SW480 (cell line): Measurements from ENCODE around the gene NECTIN2.
"Not testable (repeated sequence)": the region's sequence is repeated elsewhere in the genome, so short reads cannot be mapped to it uniquely, and the experiment has no call there.

Source experiments
- DNase-seq: peaks from one replicate; pipeline ENCODE4 v3.0.0-alpha.2; 2016; ENCODE audit warnings: low spot score

The NECTIN2 gene

GRCh38 chr19:44851427-44851826 lies 5.3 kb downstream of the NECTIN2 start:
- no peak for DNase-seq

GRCh38 chr19:44855606-44856005 lies 9.5 kb downstream of the NECTIN2 start:
- no peak for DNase-seq

GRCh38 chr19:44856421-44857083 lies 10.5 kb downstream of the NECTIN2 start:
- no peak for DNase-seq

- no peak for DNase-seq
Observed at GRCh38 chr19:44857837-44858236, 11.7 kb downstream of the NECTIN2 start.

- not testable (repeated sequence) for DNase-seq
Observed at GRCh38 chr19:44861576-44861975, 15.5 kb downstream of the NECTIN2 start.

- DNase-seq = no peak
Observed at GRCh38 chr19:44863990-44864389, 17.9 kb downstream of the NECTIN2 start.

- DNase-seq = no peak
Observed at GRCh38 chr19:44865196-44865767, 19.2 kb downstream of the NECTIN2 start.

- DNase-seq = no peak
Observed at GRCh38 chr19:44866664-44867063, 20.6 kb downstream of the NECTIN2 start.

- DNase-seq = no peak
Observed at GRCh38 chr19:44867578-44867977, 21.5 kb downstream of the NECTIN2 start.

- DNase-seq = no peak
Observed at GRCh38 chr19:44869733-44870470, 23.8 kb downstream of the NECTIN2 start.

- DNase-seq = no peak
Observed at GRCh38 chr19:44871809-44872208, 25.7 kb downstream of the NECTIN2 start.

GRCh38 chr19:44872661-44873060 lies 26.6 kb downstream of the NECTIN2 start:
- no peak for DNase-seq

GRCh38 chr19:44874317-44874716 lies 28.2 kb downstream of the NECTIN2 start:
- no peak for DNase-seq

- DNase-seq = peak; percentile 89
Observed at GRCh38 chr19:44875666-44876451, 29.8 kb downstream of the NECTIN2 start.

- no peak for DNase-seq
Observed at GRCh38 chr19:44876930-44877535, 30.9 kb downstream of the NECTIN2 start.

- DNase-seq = no peak
Observed at GRCh38 chr19:44878120-44878865, 32.2 kb downstream of the NECTIN2 start.

GRCh38 chr19:44879309-44880065 lies 33.4 kb downstream of the NECTIN2 start:
- DNase-seq = no peak

GRCh38 chr19:44882063-44882462 lies 36.0 kb downstream of the NECTIN2 start:
- DNase-seq = no peak

GRCh38 chr19:44882619-44883397 lies 36.7 kb downstream of the NECTIN2 start:
- not testable (repeated sequence) for DNase-seq

- no peak for DNase-seq
Observed at GRCh38 chr19:44883922-44884321, 37.8 kb downstream of the NECTIN2 start.
